HG03196 (cell line): Measurements from ENCODE around the gene PDCD4.
"Not testable (repeated sequence)": the region's sequence is repeated elsewhere in the genome, so short reads cannot be mapped to it uniquely, and the experiment has no call there.

Experiments used
- ATAC-seq: cut with Tn5 transposase; IDR thresholded peaks from one replicate; pipeline ENCODE4 v1.9.1; 2021; ENCODE audit not compliant: unreplicated experiment

PDCD4 gene

DNA sequence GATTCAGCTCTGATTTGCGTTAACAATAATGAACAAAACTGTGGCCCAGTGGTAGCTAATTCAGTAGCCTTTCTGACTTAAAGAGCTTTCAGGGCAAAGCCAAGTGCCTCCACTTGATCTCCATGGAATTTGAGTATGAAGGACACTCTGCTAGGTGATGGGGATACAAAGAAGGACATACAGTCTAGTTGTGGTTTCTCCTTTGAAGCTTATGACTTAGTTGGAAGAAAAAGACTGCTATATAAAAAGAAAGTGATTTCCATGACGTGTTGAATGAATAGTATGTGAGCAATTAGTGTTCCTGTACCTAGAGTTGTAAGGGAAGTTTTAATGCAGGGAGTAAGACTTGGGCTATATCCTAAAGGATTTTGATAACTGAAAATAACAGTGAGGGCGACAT is 8.3 kb downstream of the PDCD4 start:
- no peak for ATAC-seq

DNA sequence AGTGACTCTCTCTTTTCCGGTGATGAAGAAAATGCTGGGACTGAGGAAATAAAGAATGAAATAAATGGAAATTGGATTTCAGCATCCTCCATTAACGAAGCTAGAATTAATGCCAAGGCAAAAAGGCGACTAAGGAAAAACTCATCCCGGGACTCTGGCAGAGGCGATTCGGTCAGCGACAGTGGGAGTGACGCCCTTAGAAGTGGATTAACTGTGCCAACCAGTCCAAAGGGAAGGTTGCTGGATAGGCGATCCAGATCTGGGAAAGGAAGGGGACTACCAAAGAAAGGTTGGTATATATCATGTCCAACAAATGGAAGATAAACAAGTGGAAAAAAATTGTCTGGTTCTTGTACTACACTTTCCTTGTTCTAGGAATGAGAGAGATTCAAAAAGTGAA is 9.5 kb downstream of the PDCD4 start:
- no peak for ATAC-seq

DNA sequence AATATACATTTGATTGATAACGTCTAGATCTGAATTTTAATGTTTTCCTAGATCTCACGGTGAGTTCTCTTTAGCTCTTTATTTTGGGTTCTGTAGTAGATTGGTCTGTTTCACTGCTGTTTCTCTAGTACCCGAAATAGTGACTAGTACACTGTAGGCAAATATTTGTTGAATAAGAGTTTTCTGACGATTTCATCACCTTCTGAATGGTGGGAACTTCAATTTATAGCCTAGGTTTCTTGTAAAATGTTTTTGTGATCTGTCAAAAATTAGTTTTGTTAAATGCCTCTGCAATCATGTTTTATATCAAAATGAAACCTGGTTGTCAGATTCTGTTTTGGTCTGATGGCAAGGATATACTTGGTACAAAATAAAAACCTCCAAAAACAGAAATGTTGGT is 10.2 kb downstream of the PDCD4 start:
- ATAC-seq: no peak

DNA sequence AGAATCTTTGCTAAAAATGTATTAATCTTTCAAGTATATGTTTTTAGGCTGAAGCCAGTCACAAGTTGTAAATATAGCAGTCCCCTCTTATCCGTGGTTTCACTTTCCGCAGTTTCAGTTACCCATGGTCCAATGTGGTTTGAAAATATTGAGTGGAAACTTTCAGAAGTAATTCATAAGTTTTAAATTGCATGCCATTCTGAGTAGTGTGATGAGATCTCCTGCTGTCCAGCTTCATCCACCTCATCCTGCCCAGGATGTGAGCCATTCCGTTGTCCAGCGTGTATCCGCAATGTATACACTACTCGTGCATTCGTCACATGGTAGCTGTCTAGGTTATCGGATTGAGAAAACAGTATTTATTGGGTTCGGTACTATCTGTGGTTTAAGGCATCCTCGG is 12.2 kb downstream of the PDCD4 start:
- no peak for ATAC-seq

DNA sequence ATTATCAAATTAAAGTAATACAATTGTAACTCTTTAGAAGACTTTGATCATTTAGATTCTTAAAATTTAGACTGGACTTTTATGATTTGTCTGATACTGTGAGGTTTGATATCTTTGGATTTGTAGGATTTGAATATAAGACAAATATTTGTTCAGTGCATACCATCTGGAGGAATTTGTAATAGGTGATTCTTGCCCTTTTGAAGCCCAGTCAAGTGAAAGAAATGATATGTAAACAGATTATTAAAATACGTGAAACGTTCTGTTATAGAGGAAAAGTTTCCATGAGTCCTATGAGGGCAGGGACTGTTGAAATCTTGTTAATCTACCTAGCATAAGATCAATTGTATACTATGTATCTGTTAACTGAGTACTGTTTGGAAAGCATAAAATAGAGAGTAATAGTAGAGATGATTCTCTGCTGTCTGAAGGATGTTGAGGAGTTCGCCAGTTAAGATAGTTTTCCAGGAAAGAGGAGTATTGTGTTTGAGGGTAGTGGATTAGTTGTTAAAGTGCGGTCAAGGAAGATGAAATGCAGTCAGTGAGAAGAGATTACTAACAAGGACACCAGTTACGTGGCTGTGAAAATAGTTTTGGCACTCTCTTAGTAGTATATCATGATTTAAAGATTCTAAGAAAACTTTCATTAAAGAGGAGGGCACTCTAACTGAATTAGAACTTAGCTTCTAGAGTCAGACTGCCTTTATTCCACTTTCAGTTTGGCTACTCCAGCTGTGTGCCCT is 14.4 kb downstream of the PDCD4 start:
- no peak for ATAC-seq

DNA sequence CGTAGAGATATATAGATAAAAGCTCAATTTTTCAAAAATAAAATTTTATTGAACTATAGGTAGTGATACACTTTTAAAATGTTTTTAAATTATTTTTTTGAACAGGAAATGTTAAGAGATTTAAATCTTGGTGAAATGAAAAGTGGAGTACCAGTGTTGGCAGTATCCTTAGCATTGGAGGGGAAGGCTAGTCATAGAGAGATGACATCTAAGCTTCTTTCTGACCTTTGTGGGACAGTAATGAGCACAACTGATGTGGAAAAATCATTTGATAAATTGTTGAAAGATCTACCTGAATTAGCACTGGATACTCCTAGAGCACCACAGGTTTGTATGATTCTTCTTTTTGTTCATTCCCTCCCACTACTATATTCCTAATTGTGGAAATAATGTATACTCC is 15.8 kb downstream of the PDCD4 start:
- ATAC-seq: no peak

DNA sequence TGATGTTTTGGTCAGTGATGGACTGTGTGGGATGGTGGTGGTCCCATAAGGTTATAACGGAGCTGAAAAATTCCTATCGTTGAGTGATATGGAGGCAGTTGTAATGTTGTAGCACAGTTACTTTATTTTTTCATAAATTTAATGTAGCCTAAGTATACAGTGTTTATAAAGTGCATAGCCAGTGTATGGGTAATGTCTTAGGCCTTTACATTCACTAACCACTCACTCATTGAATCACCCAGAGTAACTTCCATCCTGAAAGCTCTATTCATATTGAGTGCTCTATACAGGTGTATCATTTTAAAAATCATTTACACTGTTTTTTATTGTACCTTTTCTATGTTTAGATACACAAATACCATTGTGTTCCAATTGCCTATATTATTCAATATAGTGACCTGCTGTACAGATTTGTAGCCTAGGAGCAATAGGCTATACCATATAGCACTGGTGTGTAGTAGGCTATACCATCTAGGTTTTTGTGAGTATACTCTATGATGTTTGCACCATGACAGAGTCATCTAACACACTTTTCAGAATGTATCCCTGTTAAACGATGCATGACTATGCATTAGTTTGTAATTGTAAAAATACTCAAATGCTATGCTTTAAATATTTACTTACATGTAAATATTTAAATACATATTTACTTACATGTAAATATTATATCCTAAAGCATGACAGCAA is 21.0 kb downstream of the PDCD4 start:
- ATAC-seq: no peak

DNA sequence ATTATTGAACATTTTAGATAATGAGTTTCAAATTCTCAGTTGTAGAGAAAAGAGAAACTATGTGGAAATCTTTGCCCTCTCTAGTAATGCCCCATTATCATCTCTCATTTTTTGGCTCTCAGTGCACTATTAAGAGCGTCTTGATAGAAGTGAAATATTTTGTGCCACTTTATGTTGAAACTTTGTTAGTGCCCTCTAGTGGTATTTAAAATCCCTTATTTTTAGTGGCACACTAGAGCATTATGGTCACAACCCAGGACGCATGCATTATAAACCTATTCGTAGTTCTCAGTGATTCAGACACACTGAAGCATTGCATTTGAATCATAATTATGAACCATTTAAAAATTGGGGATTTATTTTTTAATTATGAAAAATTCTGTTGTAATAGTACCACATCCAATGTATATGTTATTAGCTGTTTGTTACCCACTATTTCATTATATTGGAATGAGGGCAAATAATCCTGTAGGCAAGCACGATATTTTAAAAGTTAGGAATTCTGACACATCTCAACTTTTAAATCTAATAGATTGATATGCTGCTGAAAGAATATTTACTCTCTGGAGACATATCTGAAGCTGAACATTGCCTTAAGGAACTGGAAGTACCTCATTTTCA is 21.9 kb downstream of the PDCD4 start:
- peak; percentile 83 for ATAC-seq

DNA sequence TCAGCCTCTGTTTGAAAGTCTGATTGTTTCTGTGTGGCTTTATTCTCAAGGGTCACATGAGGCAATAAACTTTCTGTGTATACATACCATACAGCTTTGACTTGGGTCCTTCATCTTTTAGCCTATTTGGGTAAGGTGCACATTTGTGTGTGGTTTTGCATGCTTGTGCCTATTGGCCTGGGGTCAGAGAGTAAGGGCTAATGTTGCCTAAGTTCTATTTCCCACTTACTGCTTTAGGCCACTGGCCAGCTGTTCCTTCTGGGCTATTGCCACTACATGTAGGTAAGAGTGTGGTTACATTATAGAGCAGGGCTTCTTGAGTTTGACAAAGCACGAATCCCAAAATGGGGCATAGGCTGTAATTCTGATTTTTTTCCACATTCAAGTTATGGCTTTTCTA is 25.5 kb downstream of the PDCD4 start:
- ATAC-seq: no peak

DNA sequence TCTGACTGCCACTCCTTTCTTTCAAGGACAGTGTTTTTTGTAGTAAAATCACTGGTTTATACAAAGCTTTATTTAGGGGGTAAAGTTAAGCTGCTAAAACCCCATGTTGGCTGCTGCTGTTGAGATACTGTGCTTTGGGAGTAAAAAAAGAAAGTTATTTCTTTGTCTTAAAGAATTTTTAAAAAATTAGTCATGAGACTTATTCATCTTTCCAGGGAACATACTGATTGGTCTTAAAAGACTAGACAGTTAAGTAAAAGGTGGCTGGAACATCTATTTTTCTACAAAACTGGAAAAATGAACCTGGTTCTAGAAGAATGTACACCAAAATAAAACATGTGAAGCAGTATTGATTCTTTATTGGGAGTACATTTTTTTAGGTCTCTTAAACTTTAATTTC is 26.7 kb downstream of the PDCD4 start:
- no peak for ATAC-seq

DNA sequence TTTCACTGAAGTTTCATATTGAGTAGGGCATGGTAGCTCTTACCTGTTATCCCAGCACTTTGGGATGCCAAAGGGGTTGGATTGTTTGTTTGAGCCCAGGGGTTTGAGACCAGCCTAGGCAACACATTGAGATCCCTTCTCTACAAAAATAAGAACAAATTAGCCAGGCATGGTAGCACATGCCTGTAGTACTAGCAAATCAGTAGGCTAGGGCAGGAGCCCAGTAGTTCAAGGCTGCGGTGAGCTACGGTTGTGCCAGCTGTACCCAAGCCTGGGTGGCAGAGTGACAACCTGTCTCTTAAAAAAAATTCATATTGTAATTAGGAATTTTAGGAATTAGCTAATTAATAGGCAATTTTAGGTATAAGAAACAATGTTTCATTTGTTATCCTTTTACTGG is 29.3 kb downstream of the PDCD4 start:
- ATAC-seq: no peak

DNA sequence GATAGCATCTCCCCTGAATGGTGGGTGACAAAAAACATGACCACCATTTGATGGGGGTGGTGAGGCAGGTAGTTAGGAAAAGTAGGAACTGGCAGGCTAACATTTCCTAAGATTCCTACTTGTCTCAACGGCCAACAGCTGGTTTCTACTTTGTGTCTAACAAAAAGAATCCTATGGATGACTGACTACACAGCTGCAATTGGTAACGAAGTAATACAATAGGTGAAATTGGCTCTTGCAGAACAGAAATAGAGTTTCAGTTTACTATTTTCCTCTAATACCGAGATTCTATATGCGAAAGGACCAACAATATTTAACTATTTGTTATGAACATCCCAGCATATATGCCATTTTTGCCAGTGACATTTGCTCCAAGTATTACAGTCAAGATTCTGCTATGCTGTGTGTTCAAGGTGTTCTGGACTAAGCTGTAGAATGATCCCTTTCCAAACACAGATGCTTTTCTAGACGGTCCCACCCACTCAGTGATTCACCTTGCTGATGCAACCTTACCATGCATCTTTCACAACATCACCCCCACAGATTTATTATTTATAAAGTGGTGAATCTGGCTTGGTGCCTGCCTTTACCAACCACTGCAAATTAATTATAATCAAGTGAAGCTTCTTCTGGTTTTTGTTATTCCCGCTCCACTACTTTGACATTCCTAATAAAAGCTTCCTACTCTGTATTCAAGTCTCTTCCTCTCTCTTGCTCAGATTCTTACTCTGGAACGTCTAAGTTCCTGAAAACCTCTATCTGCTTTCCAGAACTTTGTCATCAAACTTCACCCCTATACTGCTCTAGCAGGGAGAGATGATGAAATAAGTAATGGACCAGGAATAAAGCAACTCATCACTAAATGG is 30.5 kb downstream of the PDCD4 start:
- ATAC-seq: no peak

DNA sequence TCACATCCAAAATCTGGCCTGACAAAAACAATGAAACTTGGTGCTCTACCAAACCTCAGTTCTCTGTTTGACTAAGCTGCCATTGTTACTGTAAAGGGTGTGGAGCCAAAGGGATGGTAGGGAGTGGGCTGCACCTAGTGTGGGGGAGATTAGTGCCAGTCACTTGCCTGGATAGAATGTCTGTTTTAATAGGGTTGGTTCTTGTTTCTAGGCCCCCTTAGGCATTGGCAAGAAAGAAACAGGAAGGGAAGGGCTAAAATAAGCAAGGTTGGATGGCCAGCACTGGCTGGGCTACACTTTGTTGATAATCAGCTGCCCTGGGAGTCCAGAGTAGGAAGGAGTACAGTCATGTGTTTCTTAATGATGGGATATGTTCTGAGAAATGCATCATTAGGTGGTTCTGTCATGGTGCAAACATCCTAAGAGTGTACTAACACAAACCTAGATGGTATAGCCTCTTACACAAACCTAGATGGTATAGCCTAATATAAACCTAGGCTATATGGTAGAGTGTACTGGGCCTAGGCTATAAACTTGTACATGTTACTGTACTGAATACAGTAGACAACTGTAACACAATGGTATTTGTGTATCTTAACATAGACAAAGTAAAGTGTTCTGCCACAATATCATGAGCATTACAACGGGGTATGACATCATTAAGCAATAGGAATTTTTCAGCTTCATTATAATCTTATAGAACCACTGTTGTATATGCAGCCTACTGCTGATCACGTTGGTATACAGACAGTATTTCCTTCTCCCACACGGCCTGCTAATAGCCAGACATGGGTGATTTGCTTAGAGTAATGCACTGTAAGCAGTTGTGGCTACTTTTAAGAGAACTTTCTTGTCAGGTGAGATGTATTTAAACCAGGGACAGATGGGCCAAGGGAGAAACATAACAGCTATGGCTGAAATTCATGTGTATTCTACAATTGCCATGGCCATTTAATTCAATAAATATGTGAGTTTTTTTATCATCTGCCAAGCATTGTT is 31.9 kb downstream of the PDCD4 start:
- ATAC-seq: no peak

DNA sequence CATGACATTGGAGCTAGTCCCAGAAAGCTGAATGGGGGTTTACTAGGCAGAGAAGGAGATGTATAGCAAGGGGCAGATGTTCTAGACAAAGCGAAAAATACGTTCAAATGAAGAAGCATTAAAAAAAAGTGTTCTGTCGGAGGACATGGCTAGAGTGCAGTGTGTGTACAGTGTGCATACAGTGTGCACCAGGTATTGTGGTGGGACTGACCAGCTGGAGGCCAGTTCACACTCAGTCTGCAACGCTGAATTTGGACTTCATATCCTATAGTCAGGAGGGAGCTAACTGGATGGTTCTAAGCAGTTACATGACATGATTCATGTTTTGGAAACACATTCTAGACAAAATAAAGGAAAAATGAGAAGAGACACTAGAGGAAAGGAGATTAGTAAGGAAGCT is 38.4 kb downstream of the PDCD4 start:
- ATAC-seq: no peak

DNA sequence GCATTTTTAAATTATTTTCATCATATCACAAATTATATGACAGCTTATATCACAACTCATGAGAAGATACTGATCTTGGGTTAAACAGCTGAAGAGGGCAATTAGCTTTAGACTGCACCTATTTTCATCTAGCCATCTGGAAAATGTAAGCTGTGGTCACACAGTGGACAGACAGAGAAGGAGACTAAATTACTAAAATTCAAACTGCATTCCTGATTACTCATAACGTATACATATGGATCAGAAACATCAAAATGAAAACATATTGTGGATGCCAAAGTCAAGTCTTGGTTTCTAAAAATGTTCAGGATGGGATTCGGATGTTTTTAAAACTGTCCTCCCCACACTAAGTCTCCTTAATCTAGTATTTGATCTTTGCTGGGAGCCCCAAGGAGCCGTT is 40.6 kb downstream of the PDCD4 start:
- ATAC-seq: no peak

DNA sequence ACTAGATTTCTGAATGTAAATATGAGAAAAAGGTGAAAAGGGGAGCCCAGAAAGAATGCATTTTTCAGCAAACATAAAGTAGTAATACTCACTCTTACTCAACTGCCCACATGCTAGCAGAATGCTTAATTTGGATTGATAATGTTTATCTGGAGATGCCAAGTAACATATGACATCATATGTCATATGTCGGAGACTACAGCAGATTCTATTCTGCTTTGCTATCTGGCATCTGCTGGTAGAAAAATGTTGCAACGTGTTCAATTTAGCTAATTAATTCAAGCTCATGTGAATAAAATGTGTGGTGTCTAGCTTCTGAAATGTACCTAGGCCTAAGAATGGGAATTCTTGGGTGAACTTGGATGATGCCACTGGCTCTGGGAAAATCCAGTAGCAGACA is 42.7 kb downstream of the PDCD4 start:
- no peak for ATAC-seq

DNA sequence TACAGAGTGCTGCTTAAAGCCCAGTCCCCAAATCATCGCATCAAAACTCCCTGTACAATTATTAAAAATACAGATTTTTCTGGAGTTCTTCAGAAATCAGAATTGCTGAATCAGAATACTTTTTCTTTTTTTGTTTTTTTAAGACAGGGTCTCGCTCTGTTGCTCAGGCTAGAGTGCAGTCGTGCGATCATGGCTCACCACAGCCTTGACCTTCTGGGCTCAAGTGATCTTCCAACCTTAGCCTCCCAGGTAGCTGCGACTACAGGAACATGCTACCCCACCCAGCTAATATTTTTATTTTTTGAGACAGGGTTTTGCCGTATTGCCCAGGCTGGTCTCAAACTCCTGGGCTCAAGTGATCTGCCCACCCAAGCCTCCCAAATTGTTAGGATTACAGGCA is 43.3 kb downstream of the PDCD4 start:
- no peak for ATAC-seq

DNA sequence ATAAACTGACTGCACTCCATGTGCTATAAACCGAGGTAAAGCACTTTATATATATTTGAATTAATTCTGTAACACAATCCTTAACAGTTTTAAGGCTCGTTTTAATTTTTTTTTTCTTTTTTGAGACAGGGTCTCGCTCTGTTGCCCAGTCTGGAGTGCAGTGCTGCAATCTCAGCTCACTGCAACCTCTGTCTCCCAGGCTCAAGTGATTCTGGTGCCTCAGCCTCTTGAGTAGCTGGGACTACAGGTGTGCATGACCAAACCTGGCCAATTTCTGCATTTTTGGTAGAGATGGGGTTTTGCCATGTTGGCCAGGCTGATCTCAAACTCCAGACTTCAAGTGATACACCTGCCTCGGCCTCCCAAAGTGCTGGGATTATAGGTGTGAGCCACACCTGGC is 43.9 kb downstream of the PDCD4 start:
- ATAC-seq: not testable (repeated sequence)

DNA sequence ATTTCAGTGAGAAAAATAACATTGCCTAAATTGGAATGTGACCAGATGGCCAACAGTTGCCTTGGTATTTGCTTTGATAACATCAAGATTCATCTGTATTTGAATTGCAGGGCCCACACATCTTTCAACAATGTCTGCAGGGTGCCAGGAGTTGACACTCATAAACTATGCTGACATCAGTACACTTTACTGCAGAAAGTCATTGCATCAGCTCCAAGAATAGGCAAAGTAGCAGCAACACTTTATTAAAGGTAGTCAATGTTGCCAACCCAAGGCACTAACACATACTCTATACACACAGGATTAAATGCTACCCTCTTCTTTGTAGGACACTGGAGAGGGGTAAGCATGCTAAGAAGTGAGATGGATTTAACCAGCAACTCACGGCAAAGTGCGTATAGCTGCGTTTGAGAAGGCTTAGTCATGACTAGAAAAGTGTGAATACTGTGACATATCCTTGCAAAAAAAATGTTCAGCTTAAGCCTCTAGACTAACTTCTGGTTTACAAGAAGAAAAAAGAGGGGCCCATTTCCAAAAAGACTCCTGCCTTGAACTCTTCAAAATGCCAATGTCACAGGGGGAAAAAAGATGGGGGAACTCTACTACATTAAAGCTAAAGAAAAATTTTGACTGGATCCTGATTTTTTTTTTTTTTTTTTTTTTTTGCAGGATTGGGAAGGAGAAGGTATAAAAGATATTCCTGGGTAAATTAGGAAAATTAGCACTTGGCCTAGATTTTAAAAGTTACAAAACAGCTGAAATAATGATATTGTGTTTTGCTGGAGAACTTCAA is 45.0 kb downstream of the PDCD4 start:
- no peak for ATAC-seq

DNA sequence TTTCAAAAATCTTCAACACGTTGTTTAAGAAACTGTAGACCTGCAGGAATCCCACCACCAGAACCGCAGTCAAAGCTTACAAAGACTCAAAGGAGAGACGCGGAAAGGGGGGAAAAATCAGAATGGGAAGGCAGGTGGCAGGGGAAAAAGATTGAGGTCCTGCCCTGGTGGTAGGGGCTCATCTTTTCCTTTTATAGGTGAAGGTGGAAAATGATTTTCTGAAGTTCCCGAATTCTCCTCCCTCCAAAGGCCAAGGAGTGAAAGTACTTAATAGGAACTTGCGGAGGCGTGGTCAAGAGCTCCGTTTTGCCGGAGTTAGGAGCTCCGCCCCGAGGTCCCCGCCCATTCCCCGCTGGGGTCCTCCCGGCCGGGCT is 46.5 kb downstream of the PDCD4 start:
- no peak for ATAC-seq
